GM19025 (cell line): Measurements from ENCODE around the gene LRRC1.
"Not testable (repeated sequence)": the region's sequence is repeated elsewhere in the genome, so short reads cannot be mapped to it uniquely, and the experiment has no call there.

ENCODE experiments used
- ATAC-seq: cut with Tn5 transposase; IDR thresholded peaks from one replicate; pipeline ENCODE4 v1.9.1; 2021; ENCODE audit warnings: mild to moderate bottlenecking, low read depth, moderate library complexity; ENCODE audit not compliant: unreplicated experiment

The LRRC1 gene

GRCh38 chr6:53792016-53792415, 2.8 kb upstream of the LRRC1 start:
- ATAC-seq: no peak

GRCh38 chr6:53792973-53793317, 1.9 kb upstream of the LRRC1 start:
- ATAC-seq: no peak

GRCh38 chr6:53793318-53794136, 1.3 kb upstream of the LRRC1 start:
- no peak for ATAC-seq

GRCh38 chr6:53794137-53794719, 577 bp upstream of the LRRC1 start:
- peak; percentile 41 for ATAC-seq

- peak; percentile 11 for ATAC-seq
Measured at GRCh38 chr6:53795340-53795701, 516 bp downstream of the LRRC1 start.

- ATAC-seq: no peak
Measured at GRCh38 chr6:53795702-53796450, 1.1 kb downstream of the LRRC1 start.

- ATAC-seq: no peak
Measured at GRCh38 chr6:53796451-53796780, 1.6 kb downstream of the LRRC1 start.

- ATAC-seq: no peak
Measured at GRCh38 chr6:53796791-53797190, 2.0 kb downstream of the LRRC1 start.

GRCh38 chr6:53797304-53797703, 2.5 kb downstream of the LRRC1 start:
- no peak for ATAC-seq

GRCh38 chr6:53799340-53799739, 4.5 kb downstream of the LRRC1 start:
- no peak for ATAC-seq

GRCh38 chr6:53801022-53801421, 6.2 kb downstream of the LRRC1 start:
- ATAC-seq: no peak

- ATAC-seq: no peak
Measured at GRCh38 chr6:53802582-53802981, 7.8 kb downstream of the LRRC1 start.

- no peak for ATAC-seq
Measured at GRCh38 chr6:53803081-53803860, 8.5 kb downstream of the LRRC1 start.

- no peak for ATAC-seq
Measured at GRCh38 chr6:53805016-53805415, 10.2 kb downstream of the LRRC1 start.

- no peak for ATAC-seq
Measured at GRCh38 chr6:53805725-53806124, 10.9 kb downstream of the LRRC1 start.

- ATAC-seq: not testable (repeated sequence)
Measured at GRCh38 chr6:53807606-53808005, 12.8 kb downstream of the LRRC1 start.

GRCh38 chr6:53808302-53808881, 13.6 kb downstream of the LRRC1 start:
- ATAC-seq: no peak

GRCh38 chr6:53809691-53810090, 14.9 kb downstream of the LRRC1 start:
- ATAC-seq: no peak

- ATAC-seq: peak; percentile 90
Measured at GRCh38 chr6:53811082-53811481, 16.3 kb downstream of the LRRC1 start.

GRCh38 chr6:53811746-53812145, 16.9 kb downstream of the LRRC1 start:
- no peak for ATAC-seq

GRCh38 chr6:53813096-53813495, 18.3 kb downstream of the LRRC1 start:
- no peak for ATAC-seq
